Esophagus muscularis mucosa (tissue), 4 donors: Measurements from ENCODE around the gene PID1. TPM values are rescaled to one million over a fixed set of nuclear protein-coding genes. Genes with fewer than 3 reads are reported as not detected.
"Not testable (repeated sequence)": the region's sequence is repeated elsewhere in the genome, so short reads cannot be mapped to it uniquely, and the experiment has no call there.

ENCODE experiments used
- DNase-seq: peaks from one replicate; pipeline ENCODE4 v3.0.0-alpha.2; 2017; ENCODE audit errors: extremely low spot score
- H3K27ac ChIP-seq, 4 donors: fragments of 200-600 bp; sonication (generic); replicated peaks in 1 of 4; 1 replicate in 3 of 4; 2 replicates in 1 of 4; pipeline ENCODE4 v1.5.1; 2016 to 2019; ENCODE audit warnings: mild to moderate bottlenecking in 1 of 4
- H3K27me3 ChIP-seq, 4 donors: fragments of 200-600 bp; sonication (generic); one replicate each; pipeline versions ENCODE4 v1.5.1 to v1.6.0; 2016 to 2019
- H3K36me3 ChIP-seq, 4 donors: fragments of 200-600 bp; sonication (generic); one replicate each; pipeline ENCODE4 v1.5.1; 2016 to 2019
- H3K4me1 ChIP-seq, 4 donors: fragments of 200-600 bp; sonication (generic); one replicate each; pipeline ENCODE4 v1.5.1; 2016 to 2019
- H3K4me3 ChIP-seq, 4 donors: fragments of 200-600 bp; sonication (generic); 1 replicate in 2 of 4; 2 replicates in 2 of 4; pipeline ENCODE4 v1.5.1; 2016 to 2019; ENCODE audit warnings: mild to moderate bottlenecking in 4 of 4, moderate library complexity in 1 of 4
- H3K9me3 ChIP-seq, 4 donors: fragments of 200-600 bp; sonication (generic); 1 replicate in 3 of 4; 2 replicates in 1 of 4; pipeline ENCODE4 v1.5.1; 2016 to 2019
- CTCF ChIP-seq, 3 experiments: fragments of 200-600 bp in 2 of 3; fragments of 450-650 bp in 1 of 3; sonication (generic) in 2 of 3; IDR thresholded peaks; one replicate each; pipeline ENCODE4 v1.5.1; 2017 to 2019; ENCODE audit warnings: antibody characterized with exemption in 3 of 3, mild to moderate bottlenecking in 2 of 3, moderate library complexity in 1 of 3
- EP300 ChIP-seq: sonication (generic); formaldehyde crosslinking; IDR thresholded peaks from one replicate; pipeline ENCODE4 v1.6.1; 2017; ENCODE audit warnings: antibody characterized with exemption
- POLR2A ChIP-seq: fragments of 450-650 bp; IDR thresholded peaks from one replicate; pipeline ENCODE4 v1.6.1; 2017; ENCODE audit warnings: antibody characterized with exemption, moderate library complexity, mild to moderate bottlenecking, low read depth
- POLR2AphosphoS5 ChIP-seq, 2 donors: sonication (generic); formaldehyde crosslinking; IDR thresholded peaks; one replicate each; pipeline ENCODE4 v1.6.1; 2017; ENCODE audit warnings: antibody characterized with exemption in 2 of 2
- WGBS: methylation state at CpG from one replicate; pipeline ENCODE4 v1.1.5; 2018; 5-methylcytosine and 5-hydroxymethylcytosine counted together
- intact Hi-C: fragments of 100-400 bp; cut with DNase I; formaldehyde crosslinking; loops from one replicate; pipeline ENCODE4 v1.15.1; 2023
- total RNA-seq, 4 donors: library from RNA; depleted of rRNA; stranded (reverse); fragments of >200 nt; gene quantifications; one replicate each; pipeline versions ENCODE4 v1.1.0 to v1.2.1, GENCODE V29; 2016

PID1 gene
- total RNA-seq, 4 donors from 2014 or later = 48.2 to 68.7 (median 55.4) TPM

GRCh38 chr2:229199267-229199666 lies 71.8 kb downstream of the PID1 start:
- whole genome bisulfite sequencing = 76% methylated on average over 2 of the region's 2 CpGs
- intact Hi-C loops = no loop called here
- TF ChIP-seq POLR2AphosphoS5 (IDR thresholded peaks at IDR 0.05) = no peak
- no peak for TF ChIP-seq CTCF (IDR thresholded peaks at IDR 0.05)
- no peak for TF ChIP-seq POLR2A
- no peak for TF ChIP-seq EP300
- Histone ChIP-seq H3K4me1 (no peaks in the 10 kb centered on the region), H3K27ac (no peak overlapping the region), H3K36me3 (no peaks in the 10 kb centered on the region), H3K27me3 (no peaks in the 10 kb centered on the region), H3K9me3 (no peaks in the 10 kb centered on the region), H3K4me3 (no peak overlapping the region)
- no peak for DNase-seq

- intact Hi-C loops = no loop called here
- no peak for TF ChIP-seq POLR2A
- no peaks in the 10 kb centered on the region for H3K9me3 ChIP-seq
- no peaks in the 10 kb centered on the region for H3K36me3 ChIP-seq
- H3K27ac ChIP-seq = no peak overlapping the region
- WGBS = 78% methylated on average over 2 of the region's 2 CpGs
- no peaks in the 10 kb centered on the region for H3K4me1 ChIP-seq
- H3K27me3 ChIP-seq = no peaks in the 10 kb centered on the region
- no peak overlapping the region for H3K4me3 ChIP-seq
- no peak for DNase-seq
These were observed 74.6 kb downstream of the PID1 start for GRCh38 chr2:229196448-229196847.

DNA sequence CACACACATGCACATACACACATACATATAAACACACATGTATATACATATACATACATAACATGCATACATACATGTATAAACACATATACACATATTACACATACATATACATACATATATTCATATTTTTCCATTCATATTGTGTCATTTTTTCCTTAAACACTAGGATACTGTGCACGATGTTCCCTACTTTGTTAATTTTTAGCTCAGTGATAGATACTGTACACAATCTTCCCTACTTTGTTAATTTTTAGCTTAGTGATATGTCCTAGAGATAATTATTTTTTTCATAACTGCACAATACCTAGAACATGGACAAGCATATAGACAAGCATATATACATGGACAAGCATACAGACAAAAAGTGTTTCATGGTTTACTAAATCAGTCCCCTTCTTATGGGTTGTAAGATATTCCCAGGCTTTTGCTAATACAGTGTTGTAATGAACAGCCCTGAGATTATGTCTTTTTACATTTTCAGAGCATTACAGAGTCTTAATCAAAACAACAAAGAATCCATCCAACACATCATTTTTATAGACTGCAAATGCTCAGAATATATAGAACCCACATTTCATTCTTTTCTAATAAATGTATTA lies 75.6 kb downstream of the PID1 start:
- 97% methylated on average over 1 of the region's 1 CpG for WGBS
- Histone ChIP-seq H3K4me1 (no peaks in the 10 kb centered on the region), H3K27me3 (no peaks in the 10 kb centered on the region), H3K9me3 (no peaks in the 10 kb centered on the region), H3K27ac (no peak overlapping the region), H3K36me3 (no peaks in the 10 kb centered on the region), H3K4me3 (no peak overlapping the region)
- no peak for DNase-seq
- intact Hi-C loops = no loop called here
- no peak for TF ChIP-seq POLR2A

DNA sequence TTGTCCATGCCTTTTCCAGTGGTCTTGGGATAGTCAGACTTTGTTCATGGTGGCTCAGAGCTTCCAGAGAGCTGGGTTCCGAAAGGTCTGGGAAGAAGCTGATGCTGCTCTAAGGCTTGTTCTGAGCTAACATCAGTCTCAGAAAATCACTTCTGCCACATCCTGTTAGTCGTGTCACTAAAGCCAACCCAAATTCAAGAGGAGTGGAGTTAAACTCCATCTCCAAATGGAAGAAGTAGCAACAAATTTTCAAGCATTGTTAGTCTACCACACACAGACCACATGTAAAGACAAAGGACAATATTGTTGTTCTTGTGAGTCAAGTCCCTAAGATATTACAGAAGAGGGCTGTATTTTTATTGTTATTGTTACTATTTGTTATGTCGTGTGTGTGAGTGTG lies 77.8 kb downstream of the PID1 start:
- TF ChIP-seq POLR2A (no peak), CTCF (IDR thresholded peaks at IDR 0.05) (no peak), EP300 (no peak), POLR2AphosphoS5 (IDR thresholded peaks at IDR 0.05) (no peak)
- Histone ChIP-seq H3K27me3 (no peaks in the 10 kb centered on the region), H3K9me3 (no peaks in the 10 kb centered on the region), H3K27ac (no peak overlapping the region), H3K4me1 (no peaks in the 10 kb centered on the region), H3K36me3 (no peaks in the 10 kb centered on the region), H3K4me3 (no peak overlapping the region)
- WGBS = 78% methylated on average over 2 of the region's 3 CpGs
- no peak for DNase-seq
- intact Hi-C loops = no loop called here

- Histone ChIP-seq H3K9me3 (peaks cover 0 to 14% (median 4%) of the 10 kb centered on the region in 4 donors), H3K4me1 (no peaks in the 10 kb centered on the region), H3K27me3 (no peaks in the 10 kb centered on the region), H3K36me3 (no peaks in the 10 kb centered on the region), H3K4me3 (no peak overlapping the region), H3K27ac (no peak overlapping the region)
- no peak for DNase-seq
- WGBS = 84% methylated on average over 1 of the region's 1 CpG
- intact Hi-C loops = no loop called here
- TF ChIP-seq CTCF (IDR thresholded peaks at IDR 0.05) (no peak), POLR2A (no peak), POLR2AphosphoS5 (IDR thresholded peaks at IDR 0.05) (no peak), EP300 (no peak)
These were observed 79.7 kb downstream of the PID1 start for GRCh38 chr2:229191413-229191812.

DNA sequence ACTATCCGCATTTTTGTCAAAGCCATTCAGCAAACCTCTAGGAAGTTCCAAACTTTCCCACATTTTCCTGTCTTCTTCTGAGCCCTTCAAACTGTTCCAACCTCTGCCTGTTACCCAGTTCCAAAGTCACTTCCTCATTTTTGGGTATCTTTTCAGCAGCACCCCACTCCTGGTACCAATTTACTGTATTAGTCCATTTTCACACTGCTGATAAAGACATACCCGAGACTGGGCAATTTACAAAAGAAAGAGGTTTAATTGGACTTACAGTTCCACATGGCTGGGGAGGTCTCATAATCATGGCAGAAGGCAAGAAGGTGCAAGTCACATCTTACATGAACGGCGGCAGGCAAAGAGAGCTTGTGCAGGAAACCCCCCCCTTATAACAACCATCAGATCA lies 84.0 kb downstream of the PID1 start:
- H3K27me3 ChIP-seq, H3K4me3 ChIP-seq, H3K27ac ChIP-seq, H3K4me1 ChIP-seq, DNase-seq, intact Hi-C loops, H3K36me3 ChIP-seq: not testable (repeated sequence)
- peaks cover 0 to 15% (median 4%) of the 10 kb centered on the region in 4 donors for H3K9me3 ChIP-seq
- WGBS = 70% methylated on average over 4 of the region's 4 CpGs
